A673 (cell line): ENCODE data around the gene NDUFAF3. TPM values are rescaled to one million over a fixed set of nuclear protein-coding genes. Genes with fewer than 3 reads are reported as not detected.

Experiments used
- BruUV-seq: library from RNA; stranded (reverse); fragments of 400-500 nt; replicated peaks from 2 replicates; lab custom pipeline; 2021; lab: Mats Ljungman, UMichigan
- CTCF ChIA-PET: fragments of 300-600 bp; sonication (Branson Sonifier 250); formaldehyde crosslinking; loops from one replicate; lab custom pipeline; 2022; ENCODE audit warnings: antibody characterized with exemption; lab: Charles Lee
- POLR2A ChIA-PET: fragments of 300-600 bp; sonication (Branson Sonifier 250); formaldehyde crosslinking; loops from one replicate; lab custom pipeline; 2022; ENCODE audit warnings: antibody characterized with exemption; ENCODE audit not compliant: low non-redundant PET; lab: Charles Lee
- DNase-seq: peaks from one replicate; pipeline ENCODE4 v3.0.0-alpha.2; 2015; ENCODE audit warnings: low spot score
- H3K27ac ChIP-seq: fragments of 200-600 bp; sonication (generic); 2 replicates; pipeline ENCODE4 v1.5.1; 2016; ENCODE audit warnings: mixed run types, low read depth, mild to moderate bottlenecking, mixed read lengths, antibody characterized with exemption, low read length; ENCODE audit not compliant: poor library complexity, severe bottlenecking
- H3K27me3 ChIP-seq: fragments of 200-600 bp; sonication (generic); replicated peaks from 2 replicates; pipeline ENCODE4 v1.6.1; 2017; ENCODE audit warnings: mixed run types, low read depth, mild to moderate bottlenecking, mixed read lengths, antibody characterized with exemption, low read length; ENCODE audit not compliant: insufficient read depth, poor library complexity
- H3K36me3 ChIP-seq: fragments of 200-600 bp; sonication (generic); 2 replicates; pipeline ENCODE4 v1.6.1; 2016; ENCODE audit warnings: mixed run types, mild to moderate bottlenecking, mixed read lengths, antibody characterized with exemption, low read length; ENCODE audit not compliant: insufficient read depth, poor library complexity, severe bottlenecking
- H3K4me1 ChIP-seq: fragments of 200-600 bp; sonication (generic); 2 replicates; pipeline ENCODE4 v1.6.1; 2017; ENCODE audit warnings: mixed run types, mild to moderate bottlenecking, mixed read lengths, antibody characterized with exemption, low read length; ENCODE audit not compliant: insufficient read depth, poor library complexity, severe bottlenecking
- H3K4me3 ChIP-seq: fragments of 200-600 bp; sonication (generic); 2 replicates; pipeline ENCODE4 v1.5.1; 2016; ENCODE audit warnings: low read depth, mixed run types, mild to moderate bottlenecking, mixed read lengths, low read length; ENCODE audit not compliant: poor library complexity, severe bottlenecking
- H3K9me3 ChIP-seq: fragments of 200-600 bp; sonication (generic); 2 replicates; pipeline ENCODE4 v1.6.1; 2016; ENCODE audit warnings: mixed run types, low read depth, mild to moderate bottlenecking, mixed read lengths, antibody characterized with exemption, low read length; ENCODE audit not compliant: poor library complexity, severe bottlenecking
- EZH2 ChIP-seq: fragments of 200-600 bp; sonication (generic); IDR thresholded peaks from 2 replicates; pipeline ENCODE4 v1.6.1; 2017; ENCODE audit warnings: borderline replicate concordance, low read depth, mild to moderate bottlenecking, mixed read lengths, antibody characterized with exemption, low read length; ENCODE audit not compliant: poor library complexity, severe bottlenecking
- intact Hi-C: fragments of 100-400 bp; cut with micrococcal nuclease; formaldehyde crosslinking; loops from one replicate; pipeline ENCODE4 v1.10.0; 2022; ENCODE audit not compliant: unreplicated experiment
- total RNA-seq: library from RNA; stranded (reverse); gene quantifications from 2 replicates; pipeline ENCODE4 v1.2.3, GENCODE V29; 2021
- TF ChIP-seq, protein P1 (sequence below): fragments of 300-800, 200-600 bp; sonication (generic); conservative IDR thresholded peaks from 2 replicates; pipeline ENCODE4 v1.5.1; 2017; ENCODE audit warnings: low read depth, mild to moderate bottlenecking, antibody characterized with exemption, low read length, moderate library complexity, mixed read lengths

Gene NDUFAF3
- total RNA-seq, 1 experiment from 2014 or later = 36.6 TPM

DNA sequence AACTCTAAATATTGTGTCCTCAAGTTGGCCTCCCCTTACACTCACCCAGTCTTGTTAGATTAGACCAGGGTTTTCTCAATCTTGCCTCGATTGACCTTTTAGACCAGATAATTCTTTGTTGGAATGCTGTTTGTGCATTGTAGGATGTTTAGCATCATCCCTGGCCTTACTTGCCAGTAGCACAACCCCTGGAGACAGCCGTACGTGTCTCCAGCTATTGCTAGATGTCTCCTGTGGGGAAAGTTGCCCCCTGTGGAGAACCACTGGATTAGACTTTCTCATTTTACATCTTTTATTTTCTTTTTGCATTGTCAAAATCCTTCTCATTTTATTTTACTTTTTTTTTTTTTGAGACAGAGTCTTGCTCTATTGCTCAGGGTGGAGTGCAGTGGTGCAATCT lies 12.5 kb upstream of the NDUFAF3 start:
- POLR2A ChIA-PET = interaction anchor here (0.7 kb wide), 1 partner anchor 1179 kb away, joined by 5 read pairs; no protein-coding TSS in a partner anchor
- H3K9me3 ChIP-seq = no peaks in the 10 kb centered on the region
- no peaks in the 10 kb centered on the region for H3K27me3 ChIP-seq
- no peak for TF ChIP-seq EZH2
- TF ChIP-seq, protein P1, sequence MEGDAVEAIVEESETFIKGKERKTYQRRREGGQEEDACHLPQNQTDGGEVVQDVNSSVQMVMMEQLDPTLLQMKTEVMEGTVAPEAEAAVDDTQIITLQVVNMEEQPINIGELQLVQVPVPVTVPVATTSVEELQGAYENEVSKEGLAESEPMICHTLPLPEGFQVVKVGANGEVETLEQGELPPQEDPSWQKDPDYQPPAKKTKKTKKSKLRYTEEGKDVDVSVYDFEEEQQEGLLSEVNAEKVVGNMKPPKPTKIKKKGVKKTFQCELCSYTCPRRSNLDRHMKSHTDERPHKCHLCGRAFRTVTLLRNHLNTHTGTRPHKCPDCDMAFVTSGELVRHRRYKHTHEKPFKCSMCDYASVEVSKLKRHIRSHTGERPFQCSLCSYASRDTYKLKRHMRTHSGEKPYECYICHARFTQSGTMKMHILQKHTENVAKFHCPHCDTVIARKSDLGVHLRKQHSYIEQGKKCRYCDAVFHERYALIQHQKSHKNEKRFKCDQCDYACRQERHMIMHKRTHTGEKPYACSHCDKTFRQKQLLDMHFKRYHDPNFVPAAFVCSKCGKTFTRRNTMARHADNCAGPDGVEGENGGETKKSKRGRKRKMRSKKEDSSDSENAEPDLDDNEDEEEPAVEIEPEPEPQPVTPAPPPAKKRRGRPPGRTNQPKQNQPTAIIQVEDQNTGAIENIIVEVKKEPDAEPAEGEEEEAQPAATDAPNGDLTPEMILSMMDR = no peak
- H3K4me3 ChIP-seq = no peak overlapping the region
- H3K36me3 ChIP-seq = peaks cover 3% of the 10 kb centered on the region
- no peaks in the 10 kb centered on the region for H3K4me1 ChIP-seq
- CTCF ChIA-PET = no interaction called here
- no peak for DNase-seq
- intact Hi-C loops = no loop called here
- BruUV-seq = no TSS peak
- H3K27ac ChIP-seq = no peak overlapping the region

DNA sequence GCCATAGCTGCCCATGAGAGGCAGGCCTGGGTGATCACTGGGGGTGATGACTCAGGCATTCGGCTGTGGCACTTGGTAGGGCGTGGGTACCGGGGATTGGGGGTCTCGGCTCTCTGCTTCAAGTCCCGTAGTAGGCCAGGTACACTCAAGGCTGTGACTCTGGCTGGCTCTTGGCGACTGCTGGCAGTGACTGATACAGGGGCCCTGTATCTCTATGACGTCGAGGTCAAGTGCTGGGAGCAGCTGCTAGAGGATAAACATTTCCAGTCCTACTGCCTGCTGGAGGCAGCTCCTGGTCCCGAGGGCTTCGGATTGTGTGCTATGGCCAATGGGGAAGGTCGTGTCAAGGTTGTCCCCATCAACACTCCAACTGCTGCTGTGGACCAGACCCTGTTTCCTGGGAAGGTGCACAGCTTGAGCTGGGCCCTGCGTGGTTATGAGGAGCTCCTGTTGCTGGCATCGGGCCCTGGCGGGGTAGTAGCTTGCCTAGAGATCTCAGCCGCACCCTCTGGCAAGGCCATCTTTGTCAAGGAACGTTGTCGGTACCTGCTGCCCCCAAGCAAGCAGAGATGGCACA lies 9.4 kb upstream of the NDUFAF3 start:
- H3K4me1 ChIP-seq = no peaks in the 10 kb centered on the region
- no peaks in the 10 kb centered on the region for H3K27me3 ChIP-seq
- DNase-seq = no peak
- no peaks in the 10 kb centered on the region for H3K9me3 ChIP-seq
- H3K36me3 ChIP-seq = peaks cover 16% of the 10 kb centered on the region
- H3K27ac ChIP-seq = no peak overlapping the region
- intact Hi-C loops = no loop called here
- ChIA-PET CTCF (no interaction called here), POLR2A (no interaction called here)
- H3K4me3 ChIP-seq = no peak overlapping the region
- no TSS peak for BruUV-seq
- TF ChIP-seq, protein P1 = no peak
- no peak for TF ChIP-seq EZH2

DNA sequence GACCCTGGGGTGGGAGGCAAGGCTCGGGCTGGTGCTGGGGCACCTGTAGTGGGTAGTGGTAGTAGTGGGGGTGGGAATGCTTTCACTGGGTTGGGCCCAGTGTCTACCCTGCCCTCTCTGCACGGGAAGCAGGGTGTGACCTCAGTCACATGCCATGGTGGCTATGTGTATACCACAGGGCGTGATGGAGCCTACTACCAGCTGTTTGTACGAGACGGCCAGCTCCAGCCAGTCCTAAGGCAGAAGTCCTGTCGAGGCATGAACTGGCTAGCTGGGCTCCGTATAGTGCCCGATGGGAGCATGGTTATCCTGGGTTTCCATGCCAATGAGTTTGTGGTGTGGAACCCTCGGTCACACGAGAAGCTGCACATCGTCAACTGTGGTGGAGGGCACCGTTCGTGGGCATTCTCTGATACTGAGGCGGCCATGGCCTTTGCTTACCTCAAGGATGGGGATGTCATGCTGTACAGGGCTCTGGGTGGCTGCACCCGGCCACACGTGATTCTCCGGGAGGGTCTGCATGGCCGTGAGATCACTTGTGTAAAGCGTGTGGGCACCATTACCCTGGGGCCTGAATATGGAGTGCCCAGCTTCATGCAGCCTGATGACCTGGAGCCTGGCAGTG lies 8.7 kb upstream of the NDUFAF3 start:
- ChIA-PET POLR2A (no interaction called here), CTCF (no interaction called here)
- Histone ChIP-seq H3K36me3 (peaks cover 16% of the 10 kb centered on the region), H3K27ac (no peak overlapping the region), H3K4me3 (no peak overlapping the region), H3K4me1 (no peaks in the 10 kb centered on the region), H3K27me3 (no peaks in the 10 kb centered on the region), H3K9me3 (no peaks in the 10 kb centered on the region)
- no peak for DNase-seq
- BruUV-seq = no TSS peak
- no peak for TF ChIP-seq EZH2
- TF ChIP-seq, protein P1 = no peak
- intact Hi-C loops = no loop called here
